B cell (primary cell): ENCODE results near the gene PLCB1. TPM values are rescaled to one million over a fixed set of nuclear protein-coding genes. Genes with fewer than 3 reads are reported as not detected.

Source experiments
- ATAC-seq: fragments of 200-7000 bp; cut with Tn5 transposase; one replicate; pipeline ENCODE4 v1.10.0; 2021; ENCODE audit warnings: low read depth, mild to moderate bottlenecking, moderate number of reproducible peaks, moderate library complexity
- CTCF ChIA-PET: fragments of 350-600 bp; sonication (Branson Sonifier 250); formaldehyde crosslinking; loops from one replicate; lab custom pipeline; 2021; ENCODE audit warnings: antibody characterized with exemption, inconsistent platforms; lab: Charles Lee
- POLR2A ChIA-PET: fragments of 350-600 bp; sonication (Branson Sonifier 250); formaldehyde crosslinking; loops from one replicate; lab custom pipeline; 2021; ENCODE audit warnings: antibody characterized with exemption; lab: Charles Lee
- DNase-seq: peaks from one replicate; pipeline ENCODE4 v3.0.0; 2013
- H2AFZ ChIP-seq: 2 replicates; pipeline ENCODE4 v1.6.1; 2012; ENCODE audit warnings: mild to moderate bottlenecking, low read depth, low read length; ENCODE audit not compliant: insufficient read depth, poor library complexity, severe bottlenecking
- H3K27ac ChIP-seq, 2 donors: 1 replicate in 1 of 2; 2 replicates in 1 of 2; pipeline ENCODE4 v1.5.1; 2012 to 2013; ENCODE audit warnings: low read length in 2 of 2, mild to moderate bottlenecking in 2 of 2, moderate library complexity in 1 of 2
- H3K27me3 ChIP-seq, 4 experiments: fragments of 200-600 bp in 1 of 4; sonication (generic) in 1 of 4; replicated peaks in 1 of 4; 1 replicate in 2 of 4; 2 replicates in 2 of 4; pipeline versions ENCODE4 v1.6.1 to v1.7.0; 2013 to 2016; ENCODE audit warnings: low read length in 3 of 4, mild to moderate bottlenecking in 2 of 4, mixed read lengths in 1 of 4, moderate library complexity in 1 of 4; ENCODE audit not compliant: insufficient read depth in 4 of 4, control insufficient read depth in 3 of 4; ENCODE audit errors: control extremely low read depth in 1 of 4
- H3K36me3 ChIP-seq, 2 experiments: replicated peaks in 1 of 2; 1 replicate in 1 of 2; 2 replicates in 1 of 2; pipeline versions ENCODE4 v1.6.1 to v1.7.1; 2013; ENCODE audit warnings: low read length in 1 of 2; ENCODE audit not compliant: insufficient read depth in 2 of 2, control insufficient read depth in 1 of 2; ENCODE audit errors: control extremely low read depth in 1 of 2, extremely low read depth in 1 of 2
- H3K4me1 ChIP-seq, 2 donors: fragments of 200-600 bp in 1 of 2; sonication (generic) in 1 of 2; 1 replicate in 1 of 2; 2 replicates in 1 of 2; pipeline versions ENCODE4 v1.5.1 to v1.6.1; 2013 to 2017; ENCODE audit warnings: low read length in 2 of 2; ENCODE audit not compliant: control insufficient read depth in 2 of 2, insufficient read depth in 2 of 2
- H3K4me2 ChIP-seq: replicated peaks from 2 replicates; pipeline ENCODE3; 2012; ENCODE audit warnings: mild to moderate bottlenecking, low read depth, low read length; ENCODE audit not compliant: poor library complexity, severe bottlenecking
- H3K4me3 ChIP-seq, 5 experiments: fragments of 200-600 bp in 1 of 5; sonication (generic) in 1 of 5; 1 replicate in 3 of 5; 2 replicates in 2 of 5; pipeline versions ENCODE4 v1.5.1 to v1.7.0; 2011 to 2016; ENCODE audit warnings: low read length in 4 of 5, mild to moderate bottlenecking in 4 of 5, low read depth in 2 of 5, control low read depth in 1 of 5, moderate library complexity in 1 of 5; ENCODE audit not compliant: insufficient read depth in 1 of 5; ENCODE audit errors: control extremely low read depth in 1 of 5, extremely low read depth in 1 of 5
- H3K79me2 ChIP-seq: fragments of 200-600 bp; sonication (generic); one replicate; pipeline ENCODE4 v1.6.0; 2016; ENCODE audit warnings: low read length; ENCODE audit not compliant: control insufficient read depth, insufficient read depth
- H3K9ac ChIP-seq: fragments of 200-600 bp; sonication (generic); 2 replicates; pipeline ENCODE4 v1.6.1; 2017; ENCODE audit warnings: mild to moderate bottlenecking, low read length, moderate library complexity
- H3K9me3 ChIP-seq, 3 donors: one replicate each; pipeline versions ENCODE4 v1.6.1 to v1.7.1; 2013; ENCODE audit warnings: low read length in 2 of 3; ENCODE audit not compliant: control insufficient read depth in 2 of 3, insufficient read depth in 1 of 3; ENCODE audit errors: control extremely low read depth in 1 of 3
- H4K20me1 ChIP-seq: 2 replicates; pipeline ENCODE4 v1.6.0; 2012; ENCODE audit warnings: mild to moderate bottlenecking, low read length; ENCODE audit not compliant: insufficient read depth, control insufficient read depth, poor library complexity, severe bottlenecking
- H3K27ac Mint-ChIP-seq: one replicate; pipeline ENCODE4 v1.8.0; 2021; ENCODE audit warnings: mixed read lengths
- H3K27me3 Mint-ChIP-seq: one replicate; pipeline ENCODE4 v1.8.0; 2021; ENCODE audit warnings: mixed read lengths
- H3K4me1 Mint-ChIP-seq: one replicate; pipeline ENCODE4 v1.8.0; 2021; ENCODE audit warnings: mixed read lengths
- H3K4me3 Mint-ChIP-seq: one replicate; pipeline ENCODE4 v1.8.0; 2021; ENCODE audit warnings: mixed read lengths
- H3K9me3 Mint-ChIP-seq: one replicate; pipeline ENCODE4 v1.8.0; 2022; ENCODE audit warnings: mixed read lengths; ENCODE audit not compliant: insufficient read depth
- CTCF ChIP-seq: fragments of 200-600 bp; IDR thresholded peaks from one replicate; pipeline ENCODE4 v1.8.0; 2022; ENCODE audit warnings: antibody characterized with exemption, mild to moderate bottlenecking
- EZH2 ChIP-seq: IDR thresholded peaks from 2 replicates; pipeline ENCODE4 v1.6.1; 2012; ENCODE audit warnings: borderline replicate concordance, low read depth, mild to moderate bottlenecking, moderate library complexity, low read length; ENCODE audit not compliant: insufficient read depth, poor library complexity, severe bottlenecking
- WGBS: methylation state at CpG from one replicate; pipeline ENCODE4 v1.1.5; 2013; ENCODE audit warnings: missing lambda C conversion rate; ENCODE audit not compliant: insufficient coverage; 5-methylcytosine and 5-hydroxymethylcytosine counted together
- intact Hi-C: fragments of 100-400 bp; cut with micrococcal nuclease; formaldehyde crosslinking; loops from one replicate; pipeline ENCODE4 v1.10.0; 2022
- polyA plus RNA-seq: library from polyadenylated mRNA; depleted of rRNA; stranded (reverse); fragments of >200 nt; gene quantifications from 2 replicates; pipeline ENCODE4 v1.2.3, GENCODE V29; 2012
- total RNA-seq, 2 donors: library from RNA; stranded (reverse); fragments of 120-200 nt in 1 of 2; gene quantifications; 1 replicate in 1 of 2; 2 replicates in 1 of 2; pipeline versions ENCODE4 v1.2.3 to v1.2.4, GENCODE V29; 2013 to 2022

The PLCB1 gene
- total and polyA plus RNA-seq, 2 donors (not counting 1 experiment from before 2014, with no cell fraction given), result 0.18 to 0.47 TPM

GRCh38 chr20:8678098-8678776, 546.2 kb downstream of the PLCB1 start:
- Histone ChIP-seq H3K9me3 (no peaks in the 10 kb centered on the region), H3K27me3 (no peaks in the 10 kb centered on the region), H3K27ac (no peak overlapping the region), H3K9ac (no peak overlapping the region), H3K4me1 (no peaks in the 10 kb centered on the region), H3K4me3 (no peak overlapping the region), H3K36me3 (no peaks in the 10 kb centered on the region), H3K79me2 (no peaks in the 10 kb centered on the region), H2AFZ (no peak overlapping the region), H4K20me1 (no peaks in the 10 kb centered on the region), H3K4me2 (no peak overlapping the region)
- H3K27me3 Mint-ChIP-seq, result no peaks in the 10 kb centered on the region
- ChIA-PET POLR2A (no interaction called here), CTCF (no interaction called here)
- H3K4me3 Mint-ChIP-seq, result no peak overlapping the region
- no peak for DNase-seq
- no peak overlapping the region for H3K27ac Mint-ChIP-seq
- ATAC-seq, result no peak
- 72% methylated on average over 2 of the region's 5 CpGs for WGBS
- no peaks in the 10 kb centered on the region for H3K4me1 Mint-ChIP-seq
- no peaks in the 10 kb centered on the region for H3K9me3 Mint-ChIP-seq
- TF ChIP-seq CTCF, result no peak
- TF ChIP-seq EZH2, result no peak
- intact Hi-C loops, result no loop called here

GRCh38 chr20:8689337-8689736, 557.3 kb downstream of the PLCB1 start:
- H3K27ac Mint-ChIP-seq, result no peak overlapping the region
- ChIA-PET POLR2A (no interaction called here), CTCF (interaction anchor here (0.7 kb wide), 1 partner anchor 301 kb away, joined by 3 read pairs; no protein-coding TSS in a partner anchor)
- WGBS, result no CpG with 5 or more reads among the region's 1 CpG
- H3K4me1 Mint-ChIP-seq, result no peaks in the 10 kb centered on the region
- H3K4me3 ChIP-seq, result no peak overlapping the region
- intact Hi-C loops, result no loop called here
- no peaks in the 10 kb centered on the region for H3K79me2 ChIP-seq
- no peaks in the 10 kb centered on the region for H4K20me1 ChIP-seq
- peaks cover 0 to 3% (median 0%) of the 10 kb centered on the region in 3 donors for H3K9me3 ChIP-seq
- H3K36me3 ChIP-seq, result no peaks in the 10 kb centered on the region
- no peak overlapping the region for H2AFZ ChIP-seq
- H3K4me3 Mint-ChIP-seq, result no peak overlapping the region
- ATAC-seq (no peak), DNase-seq (no peak)
- no peak overlapping the region for H3K4me2 ChIP-seq
- H3K27me3 ChIP-seq, result no peaks in the 10 kb centered on the region
- TF ChIP-seq CTCF (no peak), EZH2 (no peak)
- H3K9me3 Mint-ChIP-seq, result peaks cover 3% of the 10 kb centered on the region
- no peaks in the 10 kb centered on the region for H3K4me1 ChIP-seq
- H3K9ac ChIP-seq, result no peak overlapping the region
- H3K27ac ChIP-seq, result no peak overlapping the region
- no peaks in the 10 kb centered on the region for H3K27me3 Mint-ChIP-seq
